ENCODE results near the gene PPP2R5A.
"Not testable (repeated sequence)": the region's sequence is repeated elsewhere in the genome, so short reads cannot be mapped to it uniquely, and the experiment has no call there.

Gene PPP2R5A

DNA sequence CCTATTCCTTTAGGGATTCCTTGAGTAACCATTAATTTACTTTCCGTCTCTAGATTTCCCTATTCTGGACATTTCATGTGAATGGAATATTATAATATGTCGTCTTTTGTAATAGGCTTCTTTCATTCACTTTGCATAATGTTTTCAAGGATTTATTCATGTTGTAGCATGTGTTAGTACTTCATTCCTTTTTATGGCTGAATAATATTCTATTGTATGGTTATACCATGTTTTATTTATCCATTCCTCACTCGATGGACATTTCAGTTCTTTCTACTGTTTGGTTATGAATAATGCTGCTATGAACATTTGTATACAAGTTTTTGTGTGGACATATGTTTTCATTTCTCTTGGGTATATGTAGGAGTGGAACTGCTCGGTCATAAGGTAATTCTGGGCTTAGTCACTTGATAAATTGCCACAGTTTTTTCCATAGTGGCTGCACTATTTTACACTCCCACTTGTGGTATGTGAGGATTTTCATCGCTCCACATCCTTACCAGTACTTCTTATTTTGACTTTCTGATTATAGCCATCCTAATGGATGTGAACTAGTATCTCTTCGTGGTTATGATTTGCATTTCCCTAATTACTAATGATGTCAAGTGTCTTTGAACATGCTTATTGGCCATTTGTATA lies 17.7 kb downstream of the PPP2R5A start:
- no peak for DNase-seq

DNA sequence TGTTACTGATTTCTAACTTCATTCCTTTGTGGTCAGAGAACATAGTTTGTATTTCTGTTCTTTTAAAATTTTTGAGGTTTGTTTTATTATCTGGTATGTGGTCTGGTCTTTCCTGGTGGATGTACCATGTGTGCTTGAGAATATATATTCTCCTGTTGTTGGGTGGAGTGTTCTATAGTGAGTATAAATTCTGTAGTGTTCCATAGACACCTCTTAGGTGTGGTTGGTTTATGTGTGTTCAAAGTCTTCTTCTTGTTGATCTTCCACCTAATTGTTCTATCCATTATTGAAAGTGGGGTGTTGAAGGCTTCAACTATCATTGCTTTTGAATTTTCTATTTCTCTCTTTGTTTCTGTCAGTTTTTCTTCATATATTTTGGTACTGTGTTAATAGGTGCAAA lies 20.1 kb downstream of the PPP2R5A start:
- no peak for DNase-seq

DNA sequence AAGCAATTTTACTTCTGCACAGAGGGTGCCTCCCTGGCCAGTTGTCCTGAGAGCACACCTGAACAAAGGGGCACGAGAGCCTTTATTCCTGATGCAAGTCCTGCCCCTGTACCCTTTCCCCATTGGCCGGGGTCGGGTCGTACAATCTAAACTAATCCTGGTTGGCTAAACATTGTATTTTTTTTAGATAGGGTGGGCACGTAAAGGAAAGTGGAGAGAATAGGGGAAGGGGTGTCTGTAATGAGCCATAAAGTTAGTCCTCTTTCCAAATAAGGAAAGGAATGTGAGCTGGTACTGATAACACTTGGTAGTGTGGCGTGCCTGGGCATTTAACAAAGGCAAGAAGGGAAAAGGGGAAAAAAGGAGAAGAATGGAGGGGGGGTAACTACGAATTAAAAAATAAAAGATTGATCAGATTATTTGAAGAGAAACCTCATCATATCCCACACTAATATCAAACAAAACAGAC lies 20.8 kb downstream of the PPP2R5A start:
- not testable (repeated sequence) for DNase-seq

DNA sequence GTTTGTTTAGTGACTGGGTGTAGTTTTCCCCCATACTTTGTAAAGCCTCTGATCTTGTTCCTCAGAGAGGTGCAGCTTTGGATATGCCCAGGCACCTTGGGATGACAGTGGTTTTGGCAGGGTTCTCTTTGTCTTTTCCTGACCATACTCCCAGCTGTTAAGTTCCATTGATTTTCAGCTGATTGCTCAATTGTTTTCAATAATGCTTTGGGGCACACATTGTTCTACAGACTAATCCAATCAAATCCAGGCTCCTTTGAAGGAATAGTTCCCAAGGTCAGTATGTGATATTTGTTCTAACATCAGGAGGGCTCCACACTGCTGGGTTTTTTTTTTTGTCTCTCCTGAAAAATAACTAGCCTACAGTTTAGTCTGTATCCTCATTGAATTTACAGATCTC lies 24.8 kb downstream of the PPP2R5A start:
- no peak for DNase-seq

DNA sequence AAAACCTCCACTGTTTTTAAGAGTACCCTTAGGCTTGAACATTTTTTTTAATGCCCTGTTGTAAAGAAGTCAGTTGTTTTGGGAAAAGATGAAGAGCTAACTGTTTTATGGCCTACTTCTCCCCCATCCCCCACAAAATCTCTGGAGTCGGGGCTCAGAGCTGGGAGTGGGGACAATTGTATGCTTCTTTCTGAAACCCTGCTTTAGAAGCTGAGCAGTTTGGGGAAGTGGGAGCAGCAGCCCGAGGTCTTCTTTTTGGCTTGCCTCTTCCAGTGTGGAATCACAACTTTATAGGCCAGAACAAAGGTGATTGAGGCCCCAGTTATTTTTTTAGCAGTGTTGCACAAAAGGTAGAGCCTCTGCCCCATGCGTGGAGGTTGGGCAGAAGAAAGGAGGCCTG lies 25.2 kb downstream of the PPP2R5A start:
- DNase-seq = no peak

DNA sequence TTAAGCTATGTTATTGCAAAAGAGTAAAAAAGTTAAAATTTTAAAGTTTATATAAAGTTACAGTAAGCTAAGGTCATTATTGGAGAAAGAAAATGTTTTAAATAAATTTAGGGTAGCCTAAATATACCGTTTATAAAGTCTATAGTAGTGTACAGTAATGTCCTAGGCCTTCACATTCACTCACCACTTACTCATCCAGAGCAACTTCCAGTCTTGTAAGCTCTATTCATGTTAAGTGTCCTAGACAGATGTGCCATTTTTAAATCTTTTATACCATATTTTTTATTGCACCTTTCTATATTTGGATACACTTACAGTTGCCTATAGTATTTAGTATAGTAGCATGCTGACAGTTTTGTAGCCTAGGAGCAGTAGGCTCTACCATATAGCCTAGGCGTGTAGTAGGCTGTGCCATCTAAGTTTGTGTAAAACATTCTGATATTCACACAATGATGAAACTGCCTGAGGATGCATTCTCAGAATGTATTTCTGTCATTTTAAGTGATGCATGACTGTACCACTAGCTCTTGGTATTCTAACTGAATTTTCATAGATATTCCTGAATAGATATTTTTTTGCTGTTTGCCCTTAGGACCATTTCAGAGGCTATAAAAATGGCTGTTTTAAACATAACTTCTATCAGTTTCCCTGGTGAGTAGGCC lies 26.8 kb downstream of the PPP2R5A start:
- no peak for DNase-seq

DNA sequence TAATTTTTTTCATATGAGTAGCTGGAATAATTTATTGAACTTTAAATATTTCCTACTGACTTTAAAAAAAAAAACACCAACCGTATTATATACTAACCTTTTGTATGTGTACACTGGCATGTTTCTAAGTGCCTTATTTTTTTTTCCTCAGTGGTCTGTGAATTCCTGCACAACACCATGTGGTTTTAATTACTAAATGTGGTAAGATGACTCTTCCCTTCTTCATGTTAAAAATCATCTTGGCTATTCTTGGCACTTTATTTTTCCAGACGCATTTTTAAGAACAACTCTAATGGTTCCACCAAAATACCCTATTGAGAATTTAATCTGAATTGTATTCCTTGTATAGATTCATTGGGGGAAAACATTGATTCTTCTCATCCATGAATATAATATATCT lies 28.4 kb downstream of the PPP2R5A start:
- no peak for DNase-seq

DNA sequence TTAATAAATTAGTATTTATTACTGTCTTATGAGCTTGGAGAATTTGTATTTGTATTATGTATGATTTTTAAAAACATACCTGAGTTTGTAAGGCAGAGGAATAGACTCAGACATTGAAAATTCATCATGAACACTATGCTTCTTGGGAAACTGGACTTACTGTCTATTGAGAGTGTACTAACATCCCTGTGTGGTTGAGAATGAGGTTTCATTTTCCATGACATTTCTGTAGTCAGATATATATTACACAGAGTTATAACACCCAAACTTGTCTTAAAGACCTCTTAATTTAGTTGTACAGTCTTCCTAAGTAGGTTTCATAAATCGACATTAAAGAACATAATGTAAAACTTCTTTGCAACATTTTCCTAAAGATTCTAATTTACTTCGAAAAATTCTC lies 30.0 kb downstream of the PPP2R5A start:
- DNase-seq = no peak

DNA sequence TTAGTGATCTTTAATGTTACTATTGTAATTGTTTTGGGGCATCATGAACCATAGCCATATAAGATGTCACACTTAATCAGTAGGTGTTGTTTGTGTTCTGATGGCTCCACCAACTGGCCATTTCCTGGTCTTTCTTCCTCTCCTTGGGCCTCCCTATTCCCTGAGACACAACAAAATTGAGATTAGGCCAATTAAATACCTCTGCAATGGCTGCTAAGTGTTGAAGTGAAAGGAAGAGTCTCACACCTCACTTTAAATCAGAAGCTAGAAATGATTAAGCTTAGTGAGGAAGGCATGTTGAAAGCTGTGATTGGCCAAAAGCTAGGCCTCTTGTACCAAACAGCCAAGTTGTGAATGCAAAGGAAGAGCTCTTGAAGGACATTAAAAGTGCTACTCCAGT lies 30.7 kb downstream of the PPP2R5A start:
- no peak for DNase-seq

DNA sequence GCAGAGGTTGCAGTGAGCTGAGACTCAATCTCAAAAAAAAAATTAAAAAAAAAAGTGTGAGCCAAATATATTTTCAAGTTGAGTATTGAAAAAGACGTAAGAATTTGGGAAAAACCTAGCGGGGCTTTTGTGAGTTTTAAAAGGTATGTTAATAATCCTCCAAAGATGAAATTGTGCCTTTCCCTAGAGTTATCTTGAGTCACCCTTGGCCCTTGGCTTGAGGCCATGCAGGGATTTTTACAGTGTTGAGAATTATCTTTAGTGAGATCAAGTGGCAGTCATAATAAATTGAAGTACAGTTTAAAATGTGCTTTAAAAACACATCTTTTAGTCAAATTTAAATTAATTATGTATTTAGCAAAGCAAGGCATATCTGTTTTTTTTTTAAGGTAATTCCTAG lies 32.7 kb downstream of the PPP2R5A start:
- no peak for DNase-seq

DNA sequence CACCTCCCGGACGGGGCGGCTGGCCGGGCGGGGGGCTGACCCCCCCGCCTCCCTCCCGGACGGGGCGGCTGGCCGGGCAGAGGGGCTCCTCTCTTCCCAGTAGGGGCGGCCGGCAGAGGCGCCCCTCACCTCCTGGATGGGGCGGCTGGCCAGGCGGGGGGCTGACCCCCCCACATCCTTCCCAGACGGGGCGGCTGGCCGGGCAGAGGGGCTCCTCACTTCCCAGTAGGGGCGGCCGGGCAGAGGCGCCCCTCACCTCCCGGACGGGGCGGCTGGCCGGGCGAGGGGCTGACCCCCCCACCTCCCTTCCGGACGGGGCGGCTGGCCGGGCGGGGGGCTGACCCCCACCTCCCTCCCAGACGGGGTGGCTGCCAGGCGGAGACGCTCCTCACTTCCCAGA lies 35.8 kb downstream of the PPP2R5A start:
- DNase-seq = not testable (repeated sequence)

DNA sequence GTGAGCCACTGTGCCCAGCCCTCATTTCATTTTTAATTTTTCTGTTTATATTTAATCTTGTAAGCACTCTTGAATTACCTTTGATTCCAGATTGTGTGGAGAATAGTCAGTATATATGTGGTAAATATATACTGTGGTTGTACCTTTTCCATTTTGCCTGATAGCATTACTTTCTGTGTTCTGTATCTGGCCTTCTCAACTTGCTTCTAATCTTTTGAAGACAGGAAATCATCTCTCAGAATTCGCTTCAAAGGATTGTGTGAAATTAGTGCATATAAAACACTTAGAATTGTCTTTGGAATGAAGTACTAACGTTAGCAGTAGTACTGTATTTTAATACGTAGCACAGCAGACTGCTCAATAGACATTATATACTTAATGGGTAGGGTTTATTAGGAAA lies 37.9 kb downstream of the PPP2R5A start:
- DNase-seq = no peak

DNA sequence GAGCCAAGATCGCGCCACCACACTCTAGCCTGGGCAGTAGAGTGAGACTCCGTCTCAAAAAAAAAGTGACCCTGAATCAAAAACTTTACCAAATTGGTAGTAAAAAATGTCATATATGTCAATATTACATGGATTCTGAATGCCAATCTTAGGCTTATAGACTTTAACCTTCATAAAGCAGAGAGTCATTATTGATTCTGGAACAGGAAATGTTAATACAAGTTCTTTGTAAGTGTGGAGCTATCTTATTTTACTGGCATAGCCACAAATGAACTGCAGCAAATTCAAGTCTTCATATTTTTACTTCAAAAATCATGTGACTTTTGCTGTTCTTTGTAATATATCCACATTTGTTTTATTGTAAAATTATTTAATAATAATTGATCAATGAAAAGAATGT lies 41.3 kb downstream of the PPP2R5A start:
- no peak for DNase-seq

DNA sequence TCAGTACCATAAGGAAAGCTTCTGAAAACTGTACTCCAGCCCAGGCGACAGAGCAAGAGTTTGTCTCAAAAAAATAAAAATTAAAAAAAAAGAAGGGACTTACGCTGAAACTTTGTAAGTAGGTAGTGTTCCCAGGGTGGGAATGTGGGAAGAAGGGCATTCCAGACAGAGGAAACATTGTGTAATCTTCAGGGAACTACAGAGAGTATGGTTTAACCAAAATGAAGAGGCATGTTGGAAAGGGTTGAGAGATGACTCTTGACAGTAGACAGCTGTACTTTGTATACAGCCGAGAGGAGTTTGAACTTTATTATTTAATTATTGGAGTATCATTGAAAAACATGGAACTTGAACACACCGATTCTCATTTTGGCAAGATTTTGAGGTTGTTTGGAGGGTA lies 43.0 kb downstream of the PPP2R5A start:
- DNase-seq = no peak

DNA sequence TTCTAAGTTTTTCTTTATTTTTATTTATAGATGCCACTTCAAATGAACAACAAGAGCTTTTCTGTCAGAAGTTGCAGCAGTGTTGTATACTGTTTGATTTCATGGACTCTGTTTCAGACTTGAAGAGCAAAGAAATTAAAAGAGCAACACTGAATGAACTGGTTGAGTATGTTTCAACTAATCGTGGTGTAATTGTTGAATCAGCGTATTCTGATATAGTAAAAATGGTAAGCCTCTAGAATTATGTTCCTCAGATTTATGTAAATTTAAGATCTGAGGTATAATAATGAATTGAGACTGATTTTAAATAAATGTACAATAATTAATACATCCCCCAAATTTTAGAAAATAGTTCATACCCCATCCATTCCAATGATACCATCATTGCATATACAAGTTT lies 43.9 kb downstream of the PPP2R5A start:
- DNase-seq = no peak

DNA sequence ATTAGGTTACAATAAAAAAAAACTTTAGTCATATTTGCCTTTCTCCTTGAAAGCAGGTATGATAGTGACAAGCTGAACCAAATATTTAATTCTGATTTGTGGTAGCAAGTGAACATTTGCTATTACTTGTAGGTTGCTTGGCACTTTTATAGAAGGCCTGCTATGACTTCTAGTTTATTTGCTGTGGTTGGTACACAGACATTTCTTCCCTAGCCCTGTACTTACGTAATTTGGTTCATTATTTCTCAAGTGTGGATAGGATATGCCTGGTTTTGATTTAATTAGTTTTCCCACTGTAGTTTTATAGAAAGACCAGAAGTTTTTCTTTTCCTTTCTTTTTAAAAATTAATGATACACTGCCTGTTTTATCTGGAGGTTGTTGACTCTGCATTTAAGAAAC lies 55.9 kb downstream of the PPP2R5A start:
- DNase-seq = no peak

DNA sequence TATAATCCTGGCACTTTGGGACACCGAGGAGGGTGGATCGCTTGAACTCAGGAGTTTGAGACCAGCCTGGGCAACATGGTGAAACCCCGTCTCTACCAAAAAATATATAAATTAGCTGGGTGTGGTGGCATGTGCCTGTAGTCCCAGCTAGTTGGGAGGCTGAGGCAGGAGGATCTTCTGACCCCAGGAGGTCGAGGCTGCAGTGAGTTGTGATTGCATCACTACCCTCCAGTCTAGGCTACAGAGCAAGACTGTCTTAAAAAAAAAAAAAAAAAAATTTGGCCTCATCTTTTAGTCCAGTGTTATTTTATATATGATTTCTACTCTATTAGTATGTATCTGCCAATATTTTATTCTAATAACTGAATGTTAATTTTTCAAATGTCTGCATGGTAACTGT lies 59.7 kb downstream of the PPP2R5A start:
- DNase-seq = no peak

DNA sequence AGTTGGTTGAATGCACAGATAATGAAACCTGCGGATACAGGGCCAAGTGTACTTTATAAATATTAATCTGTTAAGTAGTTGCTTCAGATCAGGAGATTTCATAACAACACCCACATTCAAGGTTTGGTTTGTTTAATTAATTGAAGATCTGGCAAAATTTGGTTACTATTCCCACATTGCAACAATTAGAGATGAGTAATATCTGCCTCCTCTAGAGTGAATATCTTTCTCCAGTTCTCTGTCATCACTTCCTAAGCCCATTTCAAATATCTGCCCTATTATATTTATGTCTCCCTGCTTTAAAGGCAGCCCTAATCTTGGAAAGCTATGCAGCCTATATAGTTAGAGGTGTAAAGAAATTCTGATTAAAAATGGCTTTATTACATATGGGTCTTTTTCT lies 61.4 kb downstream of the PPP2R5A start:
- no peak for DNase-seq

DNA sequence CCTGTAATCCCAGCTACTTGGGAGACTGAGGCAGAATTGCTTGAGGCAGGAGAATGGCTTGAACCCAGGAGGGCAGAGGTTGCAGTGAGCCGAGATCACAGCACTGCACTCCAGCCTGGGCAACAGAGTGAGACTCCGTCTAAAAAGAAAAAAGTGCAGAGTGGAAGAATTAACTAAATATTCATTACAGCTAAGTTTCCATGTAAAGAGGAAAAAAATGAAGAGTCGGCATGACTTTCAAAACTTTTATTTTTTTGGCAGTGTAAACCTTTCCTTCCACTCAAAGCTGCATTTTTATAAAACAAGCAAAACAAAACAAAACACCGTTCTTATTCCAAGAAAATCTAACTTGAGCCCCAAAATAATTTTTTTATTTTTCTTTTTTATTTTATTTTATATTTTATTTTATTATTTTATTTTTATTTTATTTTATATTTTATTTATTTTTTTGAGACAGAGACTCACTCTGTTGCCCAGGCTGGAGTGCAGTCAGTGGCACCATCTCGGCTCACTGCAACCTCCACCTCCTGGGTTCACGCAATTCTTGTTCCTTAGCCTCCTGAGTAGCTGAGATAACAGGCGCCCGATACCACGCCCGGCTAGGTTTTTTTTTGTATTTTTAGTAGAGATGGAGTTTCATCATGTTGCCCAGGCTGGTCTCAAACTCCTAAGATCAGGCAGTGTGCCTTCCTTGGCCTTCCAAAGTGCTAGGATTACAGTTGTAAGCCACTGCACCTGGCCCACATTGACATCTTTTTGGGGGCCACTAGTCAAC lies 66.6 kb downstream of the PPP2R5A start:
- DNase-seq = no peak

DNA sequence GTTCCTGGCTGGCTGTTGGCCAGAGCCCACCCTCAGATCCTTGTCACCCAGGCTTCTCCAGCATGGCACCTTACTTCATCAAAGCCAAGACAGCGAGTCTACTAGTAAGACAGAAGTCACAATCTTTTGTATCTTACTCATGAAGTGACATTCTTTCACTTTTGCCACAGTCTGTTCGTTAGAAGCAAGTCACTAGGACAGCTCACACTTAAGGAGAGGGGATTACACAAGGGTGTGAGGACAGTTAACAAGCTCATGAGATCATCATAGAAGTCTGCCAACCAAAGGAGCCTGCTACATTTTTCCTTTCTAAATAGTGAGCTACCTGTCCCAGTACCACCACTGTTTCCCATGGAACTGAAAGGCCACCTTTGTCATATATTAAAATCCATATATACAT lies 68.0 kb downstream of the PPP2R5A start:
- DNase-seq = no peak

DNA sequence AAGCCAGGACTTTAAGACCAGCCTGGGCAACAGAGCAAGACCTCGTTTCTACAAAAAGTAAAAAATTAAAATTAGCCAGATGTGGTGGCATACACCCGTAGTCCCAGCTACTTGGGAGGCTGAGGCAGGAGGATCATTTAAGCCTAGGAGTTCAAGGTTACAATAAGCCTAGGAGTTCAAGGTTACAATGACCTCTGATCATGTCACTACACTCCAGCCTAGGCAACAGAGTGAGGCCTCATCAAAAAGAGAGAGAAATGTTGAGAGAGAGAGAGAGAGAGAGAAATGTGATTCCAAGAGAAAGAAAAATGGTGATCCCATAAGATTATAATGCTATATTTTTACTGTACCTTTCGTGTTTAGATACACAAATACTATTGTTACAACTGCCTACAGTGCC lies 69.3 kb downstream of the PPP2R5A start:
- DNase-seq = no peak

DNA sequence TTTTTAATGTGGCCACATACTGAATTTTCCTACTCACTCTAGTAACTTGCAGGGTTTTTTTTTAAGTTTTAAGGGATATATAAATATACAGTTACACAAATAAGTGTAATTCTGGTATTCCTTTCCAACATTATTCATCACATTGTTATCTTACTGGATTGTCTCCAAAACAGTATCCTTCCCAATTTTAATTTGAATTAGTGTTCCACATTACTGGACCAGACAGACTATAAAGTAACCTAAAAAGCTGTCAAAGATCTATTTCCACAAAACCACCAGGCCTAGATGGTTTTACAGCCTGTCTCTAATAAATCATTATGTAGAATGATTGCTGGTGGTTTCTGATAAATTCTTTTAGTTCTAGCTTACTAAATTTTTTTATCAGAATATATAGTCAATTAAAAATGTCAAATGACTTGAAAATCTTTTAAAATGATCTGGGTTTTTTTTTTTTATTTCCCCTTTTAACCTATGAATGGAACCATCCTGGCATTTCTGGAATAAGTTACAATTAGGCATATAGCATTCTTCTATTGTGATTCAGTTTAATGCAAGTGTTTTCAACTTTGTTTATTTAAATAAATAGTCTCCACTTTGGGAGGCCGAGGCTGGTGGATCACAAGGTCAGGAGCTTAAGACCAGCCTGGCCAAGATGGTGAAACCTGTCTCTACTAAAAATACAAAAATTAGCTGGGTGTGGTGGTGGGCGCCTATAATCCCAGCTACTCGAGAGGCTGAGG lies 70.2 kb downstream of the PPP2R5A start:
- no peak for DNase-seq

DNA sequence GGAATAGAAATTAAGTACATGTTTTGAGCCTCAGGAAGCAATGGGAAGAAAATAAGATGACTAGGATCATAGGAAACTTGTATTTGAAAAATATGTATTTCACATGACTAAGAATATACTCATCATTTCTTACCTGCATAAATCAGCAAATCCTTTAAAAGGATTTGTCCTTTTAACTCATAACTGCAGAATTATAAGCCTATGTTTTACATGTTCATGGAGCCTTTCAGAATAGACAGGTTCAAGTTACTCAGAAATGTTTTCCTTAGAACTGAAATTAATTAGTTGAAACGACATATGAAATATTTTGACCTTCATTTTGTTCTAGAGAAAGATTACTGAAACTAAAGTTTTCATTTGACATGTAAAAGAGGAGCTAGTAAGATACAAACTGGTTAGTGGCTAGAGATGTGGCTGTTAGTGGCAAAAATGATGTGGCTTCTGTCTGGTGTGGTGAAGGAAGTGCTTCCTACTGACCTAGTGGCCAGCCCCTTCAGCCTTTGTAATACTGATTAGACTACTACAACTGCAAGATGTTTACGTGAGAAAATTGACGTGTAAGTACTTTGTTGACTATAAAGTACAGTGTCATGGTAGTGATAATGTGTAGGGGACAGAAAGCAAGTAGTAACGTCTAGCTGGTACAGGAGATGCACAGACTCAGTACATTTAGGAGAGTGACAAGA lies 74.7 kb downstream of the PPP2R5A start:
- no peak for DNase-seq

All from femur (tissue), 1 donor.